Lower leg skin (tissue), 3 donors: Measurements from ENCODE around the gene ABCG5.

Experiments used
- CTCF ChIP-seq, 3 donors: fragments of 450-650 bp; IDR thresholded peaks; one replicate each; pipeline ENCODE4 v1.5.1; 2016; ENCODE audit warnings: antibody characterized with exemption in 3 of 3, mild to moderate bottlenecking in 3 of 3, moderate library complexity in 2 of 3
- POLR2A ChIP-seq, 2 donors: fragments of 450-650 bp; IDR thresholded peaks; one replicate each; pipeline ENCODE4 v1.6.1; 2016 to 2017; ENCODE audit warnings: antibody characterized with exemption in 2 of 2, mild to moderate bottlenecking in 1 of 2, moderate library complexity in 1 of 2

GRCh38 chr2:43831543-43832294 is 6.9 kb downstream of the ABCG5 start:
- no peak for TF ChIP-seq CTCF (IDR thresholded peaks at IDR 0.05)
- no peak for TF ChIP-seq POLR2A (IDR thresholded peaks at IDR 0.05)
